Activated CD4-positive, alpha-beta T cell treated with anti-CD3 and anti-CD28 coated beads for 1 hour (primary cell): Measurements from ENCODE around the gene CISD3.
"Not testable (repeated sequence)": the region's sequence is repeated elsewhere in the genome, so short reads cannot be mapped to it uniquely, and the experiment has no call there.

Source experiments
- DNase-seq: peaks from one replicate; pipeline ENCODE4 v3.0.0-alpha.2; 2020

The CISD3 gene

DNA sequence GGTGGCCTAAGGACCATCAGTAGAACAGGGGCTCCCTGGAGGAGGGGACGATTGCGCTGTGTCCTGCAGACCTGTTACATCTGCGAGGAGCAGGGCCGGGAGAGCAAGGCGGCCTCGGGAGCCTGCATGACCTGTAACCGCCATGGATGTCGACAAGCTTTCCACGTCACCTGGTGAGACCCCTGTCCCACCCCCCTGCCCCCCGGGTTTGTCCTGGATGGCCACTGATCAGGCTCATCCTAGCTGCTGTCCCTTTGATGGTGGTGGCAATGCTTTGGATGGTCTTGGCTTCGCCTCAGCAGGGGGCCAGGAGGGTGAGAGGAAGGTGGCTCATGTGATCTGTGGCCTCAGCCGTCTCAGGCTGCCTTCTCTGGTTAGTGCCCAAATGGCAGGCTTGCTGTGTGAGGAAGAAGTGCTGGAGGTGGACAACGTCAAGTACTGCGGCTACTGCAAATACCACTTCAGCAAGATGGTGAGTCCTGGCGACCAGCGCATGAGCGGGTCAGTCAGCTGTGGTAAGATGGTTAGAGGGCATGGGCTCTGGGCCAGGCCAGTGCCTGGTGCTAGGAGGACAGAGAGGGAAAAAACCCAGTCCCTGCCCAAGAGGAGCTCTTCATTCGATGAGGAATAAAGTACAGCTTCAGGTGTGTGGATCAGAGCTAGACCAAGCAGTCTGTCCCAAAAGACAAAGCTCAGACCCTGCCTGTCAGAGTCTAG is 20.9 kb upstream of the CISD3 start:
- no peak for DNase-seq

DNA sequence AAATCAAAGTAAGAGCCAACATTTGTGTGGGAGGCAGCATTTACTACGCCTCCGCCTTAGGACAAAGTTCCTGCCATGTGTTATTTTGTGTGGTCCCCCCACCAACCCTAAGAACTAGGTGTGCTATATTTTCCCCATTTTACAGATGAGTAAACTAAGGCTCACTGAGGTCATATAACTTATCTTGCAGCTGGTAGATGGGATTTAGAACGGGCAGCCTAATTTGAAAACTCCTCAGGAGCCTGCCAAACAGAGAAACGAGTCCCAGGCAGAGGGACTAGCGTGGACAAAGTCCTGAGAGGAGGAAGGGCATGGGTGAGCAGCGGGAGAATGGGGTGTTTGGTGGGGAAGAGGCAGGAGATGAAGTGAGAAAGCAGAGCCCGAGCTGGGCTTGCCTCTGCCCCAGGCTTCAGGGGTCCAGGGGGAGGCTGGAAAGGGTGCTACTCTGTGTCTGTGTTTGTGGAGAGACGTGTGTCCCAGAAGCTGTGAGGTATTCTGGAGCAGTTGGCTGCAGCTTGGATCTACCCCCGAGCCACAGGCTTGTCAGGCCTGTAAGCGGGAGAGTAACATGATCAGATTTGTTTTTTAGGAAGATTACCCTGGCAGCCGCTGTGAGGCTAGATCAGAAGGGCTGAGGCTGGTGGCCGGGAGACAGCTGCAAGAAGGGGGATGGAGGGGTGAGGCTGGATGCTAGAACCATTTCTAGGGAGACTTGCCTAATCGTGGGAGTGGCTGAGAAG is 20.1 kb upstream of the CISD3 start:
- no peak for DNase-seq

DNA sequence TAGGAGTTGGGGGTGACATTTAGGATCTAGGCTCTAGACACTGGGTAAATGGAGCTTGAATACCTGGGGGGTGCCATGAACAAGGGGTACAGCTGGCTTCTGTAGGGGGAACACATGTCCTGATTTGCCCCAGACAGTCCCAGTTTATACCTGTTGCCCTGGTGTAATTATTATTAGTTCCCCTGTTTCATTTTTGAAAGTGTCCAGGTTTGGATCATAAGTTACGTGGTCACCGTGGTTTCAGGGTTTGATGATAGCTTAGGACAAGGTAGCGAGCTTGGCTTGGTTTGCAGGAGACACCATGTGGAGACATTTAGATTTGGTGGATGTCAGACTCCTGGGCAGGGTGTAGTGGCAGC is 19.6 kb upstream of the CISD3 start:
- DNase-seq, result no peak

DNA sequence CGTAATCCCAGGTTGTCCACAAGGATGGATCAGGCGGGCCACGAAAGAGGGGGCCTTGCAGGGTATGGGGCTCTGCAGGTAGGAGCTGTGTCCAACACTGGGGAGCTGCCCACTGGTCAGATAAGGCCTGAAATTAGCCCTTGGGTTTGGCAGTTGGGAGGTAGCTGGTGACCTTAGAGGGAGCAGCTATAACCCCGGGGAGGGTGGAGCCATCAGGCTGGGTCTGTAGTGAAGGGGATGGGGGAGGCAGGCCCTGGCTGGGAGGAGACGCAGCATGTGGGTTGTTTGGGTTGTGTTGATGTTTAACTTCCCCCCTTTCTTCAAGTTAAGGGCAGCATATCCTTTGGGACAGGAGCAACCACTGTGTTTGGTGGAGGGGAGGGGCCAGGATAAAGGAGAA is 19.2 kb upstream of the CISD3 start:
- DNase-seq, result no peak

DNA sequence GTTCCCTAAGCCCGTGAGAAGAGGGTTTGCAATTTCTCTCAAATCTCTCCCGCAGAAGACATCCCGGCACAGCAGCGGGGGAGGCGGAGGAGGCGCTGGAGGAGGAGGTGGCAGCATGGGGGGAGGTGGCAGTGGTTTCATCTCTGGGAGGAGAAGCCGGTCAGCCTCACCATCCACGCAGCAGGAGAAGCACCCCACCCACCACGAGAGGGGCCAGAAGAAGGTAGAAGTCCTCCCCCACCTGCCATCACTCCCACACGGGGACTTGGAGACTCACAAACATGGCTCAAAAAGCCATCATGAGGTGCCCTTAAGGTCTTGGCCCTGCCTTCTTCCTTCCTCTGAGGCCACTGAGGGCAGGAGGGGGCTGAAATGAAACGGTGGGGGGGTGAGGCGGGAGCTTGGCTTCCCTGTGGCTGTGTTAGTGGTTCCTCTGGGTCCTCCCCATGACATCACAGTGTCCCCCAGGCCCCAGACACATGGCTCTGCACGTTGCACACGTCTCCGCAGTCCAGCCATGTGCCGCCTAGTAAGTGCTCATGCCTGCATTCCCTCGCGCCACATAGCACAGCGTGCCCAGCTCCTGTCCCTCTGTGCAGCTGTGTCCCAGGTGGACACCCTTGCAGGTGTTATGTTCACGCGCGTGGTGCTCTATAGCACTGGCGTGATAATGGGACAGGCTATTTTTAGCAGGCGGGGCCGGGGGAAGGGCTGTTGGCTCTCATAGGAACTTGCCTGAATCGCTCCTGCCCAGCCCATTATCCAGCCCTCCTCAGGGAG is 18.2 kb upstream of the CISD3 start:
- DNase-seq, result no peak

DNA sequence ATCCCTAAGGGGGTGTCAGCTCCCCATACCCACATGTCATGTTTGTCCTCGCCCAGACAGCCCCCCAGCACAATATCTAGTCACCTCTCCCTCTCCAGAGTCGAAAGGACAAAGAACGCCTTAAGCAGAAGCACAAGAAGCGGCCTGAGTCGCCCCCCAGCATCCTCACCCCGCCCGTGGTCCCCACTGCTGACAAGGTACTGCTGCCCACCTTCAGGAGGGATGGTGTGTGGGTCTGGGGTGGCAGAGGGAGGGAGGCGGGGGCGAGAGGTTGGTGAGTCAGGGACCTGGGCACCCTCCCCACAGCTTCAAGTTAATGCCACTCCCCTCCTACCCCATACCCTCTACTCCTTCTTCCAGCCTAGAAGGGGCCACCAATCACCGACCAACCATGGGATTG is 17.5 kb upstream of the CISD3 start:
- no peak for DNase-seq

DNA sequence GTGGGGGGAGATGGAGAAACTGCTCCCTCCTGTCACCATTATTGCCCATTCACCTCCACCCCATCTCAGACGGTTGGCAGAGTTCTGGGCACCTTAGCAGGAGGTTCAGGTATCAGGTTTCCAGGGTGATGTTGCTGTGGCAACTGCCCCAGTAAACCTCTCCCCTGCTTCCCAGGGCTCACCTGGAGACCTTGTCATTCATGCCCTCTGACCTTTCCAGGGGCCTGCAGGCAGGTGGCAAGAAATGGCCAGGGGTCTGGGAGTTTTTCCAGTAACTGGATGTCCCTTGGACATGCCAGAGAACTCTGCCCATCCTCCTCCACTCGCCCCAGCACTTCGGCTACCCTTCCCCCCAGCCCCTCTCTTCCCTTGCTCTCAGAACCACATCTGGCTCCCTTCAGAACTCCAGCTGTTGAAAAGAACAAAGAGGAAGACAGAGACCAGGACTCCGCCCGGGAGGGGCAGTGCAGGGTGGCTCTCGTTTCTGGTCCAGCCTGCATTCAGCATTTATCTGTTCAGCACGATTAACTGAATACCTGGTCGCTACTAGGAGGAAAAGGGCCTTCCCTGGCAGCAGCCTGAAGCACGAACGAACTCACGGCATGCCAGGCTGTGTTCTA is 16.6 kb upstream of the CISD3 start:
- DNase-seq, result no peak

DNA sequence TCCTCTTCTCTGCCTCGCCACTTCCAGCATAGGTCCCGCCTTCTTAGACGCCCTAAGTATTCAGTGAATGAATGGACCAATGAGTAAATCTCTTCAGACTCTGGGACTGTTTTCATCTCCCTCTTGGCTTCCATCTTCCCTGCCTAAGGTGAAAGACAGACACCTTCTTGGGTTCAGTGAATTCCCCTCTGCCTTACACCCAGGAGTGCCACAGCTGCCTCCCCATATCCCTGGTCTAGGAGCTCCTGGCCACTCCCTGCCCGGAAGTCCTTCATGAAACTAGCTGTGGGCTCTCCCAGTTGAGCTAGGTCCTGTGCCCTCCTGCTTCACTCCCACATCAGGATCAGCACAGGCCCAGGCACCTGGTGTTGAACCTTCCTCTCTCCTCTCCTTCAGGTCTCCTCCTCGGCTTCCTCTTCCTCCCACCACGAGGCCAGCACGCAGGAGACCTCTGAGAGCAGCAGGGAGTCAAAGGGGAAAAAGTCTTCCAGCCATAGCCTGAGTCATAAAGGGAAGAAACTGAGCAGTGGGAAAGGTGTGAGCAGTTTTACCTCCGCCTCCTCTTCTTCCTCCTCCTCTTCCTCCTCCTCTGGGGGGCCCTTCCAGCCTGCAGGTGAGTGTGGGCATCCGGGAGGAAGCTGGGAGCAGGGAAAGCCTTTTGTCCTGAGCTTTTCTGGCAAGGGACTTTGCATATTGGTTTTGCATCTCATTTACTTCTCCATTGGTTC is 14.8 kb upstream of the CISD3 start:
- no peak for DNase-seq

DNA sequence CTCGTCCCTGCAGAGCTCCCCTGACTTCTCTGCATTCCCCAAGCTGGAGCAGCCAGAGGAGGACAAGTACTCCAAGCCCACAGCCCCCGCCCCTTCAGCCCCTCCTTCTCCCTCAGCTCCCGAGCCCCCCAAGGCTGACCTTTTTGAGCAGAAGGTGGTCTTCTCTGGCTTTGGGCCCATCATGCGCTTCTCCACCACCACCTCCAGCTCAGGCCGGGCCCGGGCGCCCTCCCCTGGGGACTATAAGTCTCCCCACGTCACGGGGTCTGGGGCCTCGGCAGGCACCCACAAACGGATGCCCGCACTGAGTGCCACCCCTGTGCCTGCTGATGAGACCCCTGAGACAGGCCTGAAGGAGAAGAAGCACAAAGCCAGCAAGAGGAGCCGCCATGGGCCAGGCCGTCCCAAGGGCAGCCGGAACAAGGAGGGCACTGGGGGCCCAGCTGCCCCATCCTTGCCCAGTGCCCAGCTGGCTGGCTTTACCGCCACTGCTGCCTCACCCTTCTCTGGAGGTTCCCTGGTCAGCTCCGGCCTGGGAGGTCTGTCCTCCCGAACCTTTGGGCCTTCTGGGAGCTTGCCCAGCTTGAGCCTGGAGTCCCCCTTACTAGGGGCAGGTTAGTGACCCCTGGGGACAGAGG is 13.7 kb upstream of the CISD3 start:
- DNase-seq, result no peak

DNA sequence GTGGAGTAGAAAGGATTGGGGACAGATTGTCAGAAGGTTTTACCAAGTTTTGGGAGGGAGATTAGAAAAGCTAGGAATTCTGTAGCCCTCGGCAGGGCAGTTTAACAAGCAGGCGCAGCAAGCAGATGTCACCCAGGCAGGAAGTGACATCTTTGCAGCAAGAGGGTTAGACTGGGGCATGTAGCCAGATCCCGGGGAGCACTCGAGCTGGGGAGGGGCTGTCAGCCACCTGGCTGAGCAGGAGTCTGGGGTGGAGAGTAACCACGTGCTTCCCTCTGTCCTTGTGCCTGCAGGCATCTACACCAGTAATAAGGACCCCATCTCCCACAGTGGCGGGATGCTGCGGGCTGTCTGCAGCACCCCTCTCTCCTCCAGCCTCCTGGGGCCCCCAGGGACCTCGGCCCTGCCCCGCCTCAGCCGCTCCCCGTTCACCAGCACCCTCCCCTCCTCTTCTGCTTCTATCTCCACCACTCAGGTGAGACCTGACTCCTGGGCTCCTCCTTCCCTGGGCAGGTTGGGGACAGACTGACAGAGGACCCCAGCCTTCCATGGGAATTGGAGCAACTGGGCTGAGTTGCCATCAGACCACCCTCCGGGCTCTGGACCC is 12.9 kb upstream of the CISD3 start:
- no peak for DNase-seq

DNA sequence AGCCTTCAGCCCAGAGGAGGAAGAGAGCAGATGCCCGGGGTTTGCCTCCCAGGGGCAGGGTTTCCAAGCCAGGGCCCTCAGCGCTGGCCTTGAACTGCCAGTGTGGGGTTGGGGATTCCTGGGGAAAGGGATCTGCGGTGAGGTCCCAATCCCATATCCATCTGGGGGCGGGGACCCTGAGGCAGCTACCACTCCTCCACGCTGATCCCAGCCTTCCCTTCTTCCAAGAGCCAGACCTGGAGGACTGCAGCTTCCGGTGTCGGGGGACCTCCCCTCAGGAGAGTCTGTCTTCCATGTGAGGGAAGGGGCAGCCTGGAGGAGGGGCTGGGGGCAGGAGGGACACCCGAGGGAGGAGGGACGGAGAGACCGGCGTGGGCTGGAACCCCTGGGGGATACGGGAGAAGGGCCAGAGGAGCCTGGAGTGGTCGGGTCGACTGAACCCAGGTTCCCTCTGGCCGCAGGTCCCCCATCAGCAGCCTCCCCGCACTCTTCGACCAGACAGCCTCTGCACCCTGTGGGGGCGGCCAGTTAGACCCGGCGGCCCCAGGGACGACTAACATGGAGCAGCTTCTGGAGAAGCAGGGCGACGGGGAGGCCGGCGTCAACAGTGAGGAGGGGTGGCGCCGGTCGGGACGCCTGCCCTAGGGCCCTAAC is 10.7 kb upstream of the CISD3 start:
- no peak for DNase-seq

DNA sequence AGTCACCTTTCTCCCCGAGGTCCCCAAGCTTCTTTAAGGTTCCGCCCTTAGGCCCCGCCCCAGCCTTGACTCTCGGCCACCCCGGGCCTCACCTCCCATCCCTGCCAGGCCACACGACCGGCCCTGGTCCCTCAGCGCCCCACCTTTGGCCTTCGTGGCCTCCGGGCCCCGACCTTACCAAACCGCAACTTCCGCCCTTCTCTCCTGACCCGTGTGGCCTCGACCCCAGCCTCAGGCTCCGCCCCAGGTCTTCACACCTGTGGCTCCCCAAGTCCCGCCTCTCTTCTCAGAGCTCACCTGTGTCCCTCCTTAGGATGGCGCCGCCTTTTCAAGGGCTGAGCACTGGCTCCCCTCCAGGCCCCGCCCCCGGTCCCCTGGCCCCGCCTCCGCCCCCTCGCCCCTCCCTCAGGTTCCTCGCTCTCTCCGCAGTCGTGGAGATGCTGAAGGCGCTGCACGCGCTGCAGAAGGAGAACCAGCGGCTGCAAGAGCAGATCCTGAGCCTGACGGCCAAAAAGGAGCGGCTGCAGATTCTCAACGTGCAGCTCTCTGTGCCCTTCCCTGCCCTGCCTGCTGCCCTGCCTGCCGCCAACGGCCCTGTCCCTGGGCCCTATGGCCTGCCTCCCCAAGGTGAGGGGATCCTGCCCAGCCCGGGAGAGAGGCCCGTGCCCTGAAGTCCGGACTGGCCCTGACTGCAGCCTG is 10.0 kb upstream of the CISD3 start:
- DNase-seq, result no peak

DNA sequence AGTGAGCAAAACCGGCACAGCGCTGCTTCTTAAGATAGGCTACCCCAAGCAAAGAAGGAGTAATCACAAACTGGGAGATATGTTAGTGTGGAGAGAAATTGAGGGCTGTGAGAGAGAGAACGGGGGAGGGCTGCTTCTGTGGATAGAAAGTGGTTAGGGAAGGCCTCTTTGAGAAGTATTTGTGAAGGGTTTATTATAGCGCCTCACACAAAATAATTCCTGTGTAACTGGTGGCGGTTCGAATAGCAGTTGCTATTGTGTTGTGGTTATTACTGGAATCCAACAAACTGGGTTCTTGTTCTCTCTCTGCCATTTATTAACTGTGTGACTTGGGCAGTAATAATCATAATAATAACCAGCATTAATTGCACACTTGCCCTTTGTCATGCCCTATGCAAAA is 9.2 kb upstream of the CISD3 start:
- DNase-seq, result no peak

DNA sequence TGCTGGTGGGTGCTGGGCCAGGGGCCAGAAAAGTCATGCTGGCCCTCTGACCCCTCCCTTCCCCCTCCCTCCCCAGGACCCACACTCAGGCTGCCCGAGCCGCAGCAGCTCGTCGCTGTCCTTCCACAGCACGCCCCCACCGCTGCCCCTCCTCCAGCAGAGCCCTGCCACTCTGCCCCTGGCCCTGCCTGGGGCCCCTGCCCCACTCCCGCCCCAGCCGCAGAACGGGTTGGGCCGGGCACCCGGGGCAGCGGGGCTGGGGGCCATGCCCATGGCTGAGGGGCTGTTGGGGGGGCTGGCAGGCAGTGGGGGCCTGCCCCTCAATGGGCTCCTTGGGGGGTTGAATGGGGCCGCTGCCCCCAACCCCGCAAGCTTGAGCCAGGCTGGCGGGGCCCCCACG is 8.3 kb upstream of the CISD3 start:
- DNase-seq, result no peak

DNA sequence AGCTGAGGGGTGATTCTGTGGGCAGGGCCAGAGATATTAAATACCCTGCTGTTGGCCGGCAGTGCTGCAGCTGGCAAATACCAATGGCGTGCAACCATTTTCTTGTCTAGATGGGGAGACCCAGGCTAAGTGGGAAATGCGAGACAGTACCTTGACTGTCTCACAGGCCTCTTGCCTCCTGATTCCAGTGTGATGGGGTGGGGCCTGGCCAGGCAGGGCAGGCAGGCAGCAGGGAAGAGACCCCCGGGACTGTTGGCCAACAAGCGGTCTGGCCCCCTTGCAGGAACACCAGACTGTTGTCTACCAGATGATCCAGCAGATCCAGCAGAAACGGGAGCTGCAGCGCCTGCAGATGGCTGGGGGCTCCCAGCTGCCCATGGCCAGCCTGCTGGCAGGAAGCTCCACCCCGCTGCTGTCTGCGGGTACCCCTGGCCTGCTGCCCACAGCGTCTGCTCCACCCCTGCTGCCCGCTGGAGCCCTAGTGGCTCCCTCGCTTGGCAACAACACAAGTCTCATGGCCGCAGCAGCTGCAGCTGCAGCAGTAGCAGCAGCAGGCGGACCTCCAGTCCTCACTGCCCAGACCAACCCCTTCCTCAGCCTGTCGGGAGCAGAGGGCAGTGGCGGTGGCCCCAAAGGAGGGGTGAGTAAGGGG is 5.7 kb upstream of the CISD3 start:
- DNase-seq, result no peak

DNA sequence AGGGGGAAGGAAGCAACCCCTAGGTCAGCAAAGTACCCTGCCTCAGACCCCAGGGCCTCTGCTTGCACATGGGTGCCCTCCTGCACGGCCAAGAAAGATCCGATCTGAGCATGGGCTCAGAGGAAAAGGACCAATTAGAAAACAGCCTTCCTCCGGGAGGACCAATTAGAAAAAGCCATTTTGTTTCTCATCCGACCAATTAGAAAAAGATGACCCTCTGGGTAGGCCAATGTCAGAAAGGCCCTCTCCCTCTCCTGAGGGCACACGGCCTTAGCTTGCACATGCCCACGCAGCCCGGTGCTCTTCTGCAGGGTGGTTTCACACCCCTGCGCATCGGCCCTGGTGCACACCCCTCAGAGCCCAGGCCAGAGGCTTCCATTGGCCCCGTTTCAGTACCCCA is 5.1 kb upstream of the CISD3 start:
- no peak for DNase-seq

DNA sequence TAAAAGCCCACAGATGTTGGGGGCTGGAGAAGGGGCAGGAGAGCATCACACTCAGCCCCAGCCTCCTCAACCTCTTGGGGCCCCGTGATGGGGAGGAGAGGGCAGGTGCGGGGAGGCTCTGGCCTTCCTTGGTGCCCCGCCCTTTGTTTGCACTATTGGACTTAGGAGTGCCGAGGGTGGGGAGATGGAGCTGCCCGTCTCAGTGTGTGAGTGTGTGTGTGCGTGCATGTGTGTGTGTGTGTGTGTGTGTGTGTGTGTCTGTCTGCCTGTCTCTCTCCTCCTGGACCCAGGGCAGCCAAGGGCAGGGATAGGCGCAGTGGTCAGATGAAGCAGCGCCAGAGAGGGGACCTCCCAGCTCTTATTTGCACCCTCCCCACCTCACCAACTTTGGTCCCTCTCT is 4.0 kb upstream of the CISD3 start:
- DNase-seq, result not testable (repeated sequence)

DNA sequence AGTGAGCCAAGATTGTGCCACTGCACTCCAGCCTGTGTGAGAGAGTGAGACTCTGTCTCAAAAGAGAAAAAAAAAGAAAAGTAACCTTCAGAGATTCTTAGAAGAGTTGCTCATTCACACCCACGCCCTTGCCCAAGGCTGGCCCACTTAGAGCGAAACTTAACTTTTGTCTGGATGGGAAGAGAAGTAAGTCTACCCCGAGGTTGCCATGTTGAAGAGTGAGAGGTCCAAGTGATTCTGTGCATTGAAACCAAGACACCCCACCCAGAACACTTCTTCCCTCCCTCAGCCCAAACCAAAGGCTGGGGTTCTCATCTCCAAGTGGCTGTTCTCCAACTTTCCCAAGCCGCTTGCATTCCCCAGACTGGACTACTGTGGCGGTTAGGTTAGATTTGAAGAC is 2.4 kb upstream of the CISD3 start:
- no peak for DNase-seq

DNA sequence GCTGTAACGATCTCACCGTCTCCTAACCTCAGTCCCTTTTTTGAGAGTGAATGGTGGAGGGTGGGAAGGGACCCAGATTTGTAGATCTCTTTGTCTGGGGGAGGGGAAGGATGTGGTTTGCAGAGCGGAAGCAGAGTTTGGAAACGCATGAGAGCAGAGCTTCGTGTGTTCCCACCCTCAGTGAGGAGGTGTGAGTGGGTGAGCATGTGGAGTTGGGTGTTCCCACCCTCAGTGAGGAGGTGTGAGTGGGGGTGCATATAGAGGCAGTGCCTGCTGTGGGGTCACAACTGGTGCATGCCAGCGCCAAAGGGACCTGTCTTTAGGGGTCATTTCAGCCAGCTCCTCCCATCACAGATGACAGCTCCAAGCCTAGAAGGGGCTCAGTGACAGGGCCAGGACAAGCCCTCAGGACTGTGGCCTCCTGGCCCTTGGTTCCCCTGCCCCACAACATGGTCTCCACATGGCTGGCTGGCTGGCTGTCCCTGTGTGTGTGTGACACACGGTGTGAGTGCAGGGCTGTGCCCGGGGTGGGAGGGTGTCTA is 1.8 kb upstream of the CISD3 start:
- peak; percentile 48 for DNase-seq

DNA sequence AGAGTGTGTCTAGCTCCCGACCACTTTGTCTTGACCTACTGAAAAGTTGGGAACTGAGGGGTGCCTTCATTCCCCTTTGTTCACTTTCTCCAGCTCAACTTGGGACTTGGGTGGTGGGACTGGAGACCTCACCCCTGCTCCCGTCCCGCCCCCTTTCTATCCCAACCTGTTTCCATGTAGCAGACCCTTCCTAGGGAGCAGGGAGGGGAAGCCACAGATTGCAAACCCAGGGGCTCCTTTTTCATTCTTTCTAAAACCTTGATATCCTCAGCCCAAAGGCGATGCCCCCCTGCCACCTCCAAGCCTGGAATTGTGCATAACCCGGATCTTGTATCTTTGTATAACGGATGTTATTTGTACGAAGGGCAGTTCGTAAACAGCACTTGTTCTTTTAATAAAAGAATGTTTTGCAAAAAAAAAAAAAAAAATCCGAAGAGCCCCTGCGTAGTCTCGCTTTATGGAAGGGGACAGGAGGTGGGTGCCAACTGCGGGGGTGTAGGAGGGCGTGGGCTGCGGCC is 714 bp upstream of the CISD3 start:
- no peak for DNase-seq
